Tibial artery (tissue), 4 donors: ENCODE results near the gene C2orf76.
"Not testable (repeated sequence)": the region's sequence is repeated elsewhere in the genome, so short reads cannot be mapped to it uniquely, and the experiment has no call there.

ENCODE experiments used
- DNase-seq, 2 donors: peaks; one replicate each; pipeline ENCODE4 v3.0.0-alpha.2; 2019
- H3K27ac ChIP-seq, 2 donors: fragments of 200-600 bp; sonication (generic) in 1 of 2; 1 replicate in 1 of 2; 2 replicates in 1 of 2; pipeline ENCODE4 v1.5.1; 2018 to 2019; ENCODE audit warnings: mild to moderate bottlenecking in 1 of 2
- H3K27me3 ChIP-seq, 2 donors: fragments of 200-600 bp; sonication (generic) in 1 of 2; one replicate each; pipeline versions ENCODE4 v1.5.1 to v1.6.0; 2016 to 2019
- H3K36me3 ChIP-seq, 3 donors: fragments of 200-600 bp; sonication (generic) in 2 of 3; one replicate each; pipeline ENCODE4 v1.5.1; 2016 to 2019; ENCODE audit warnings: mild to moderate bottlenecking in 2 of 3
- H3K4me1 ChIP-seq, 4 donors: fragments of 200-600 bp; sonication (generic) in 2 of 4; 1 replicate in 3 of 4; 2 replicates in 1 of 4; pipeline ENCODE4 v1.5.1; 2016 to 2019
- H3K4me3 ChIP-seq, 2 donors: fragments of 200-600 bp; sonication (generic) in 1 of 2; 1 replicate in 1 of 2; 2 replicates in 1 of 2; pipeline ENCODE4 v1.5.1; 2018 to 2019; ENCODE audit warnings: mild to moderate bottlenecking in 2 of 2
- H3K9me3 ChIP-seq, 3 donors: fragments of 200-600 bp; sonication (generic) in 1 of 3; one replicate each; pipeline ENCODE4 v1.5.1; 2016 to 2019
- intact Hi-C: fragments of 100-400 bp; cut with DNase I; formaldehyde crosslinking; loops from one replicate; pipeline ENCODE4 v1.15.0; 2023; ENCODE audit warnings: low total_unique reads
- TF ChIP-seq, protein P1 (sequence below), 2 experiments: fragments of 200-600 bp in 1 of 2; fragments of 450-650 bp in 1 of 2; IDR thresholded peaks; one replicate each; pipeline ENCODE4 v1.5.1; 2017 to 2019; ENCODE audit warnings: antibody characterized with exemption in 2 of 2, mild to moderate bottlenecking in 1 of 2, moderate library complexity in 1 of 2

The C2orf76 gene

DNA sequence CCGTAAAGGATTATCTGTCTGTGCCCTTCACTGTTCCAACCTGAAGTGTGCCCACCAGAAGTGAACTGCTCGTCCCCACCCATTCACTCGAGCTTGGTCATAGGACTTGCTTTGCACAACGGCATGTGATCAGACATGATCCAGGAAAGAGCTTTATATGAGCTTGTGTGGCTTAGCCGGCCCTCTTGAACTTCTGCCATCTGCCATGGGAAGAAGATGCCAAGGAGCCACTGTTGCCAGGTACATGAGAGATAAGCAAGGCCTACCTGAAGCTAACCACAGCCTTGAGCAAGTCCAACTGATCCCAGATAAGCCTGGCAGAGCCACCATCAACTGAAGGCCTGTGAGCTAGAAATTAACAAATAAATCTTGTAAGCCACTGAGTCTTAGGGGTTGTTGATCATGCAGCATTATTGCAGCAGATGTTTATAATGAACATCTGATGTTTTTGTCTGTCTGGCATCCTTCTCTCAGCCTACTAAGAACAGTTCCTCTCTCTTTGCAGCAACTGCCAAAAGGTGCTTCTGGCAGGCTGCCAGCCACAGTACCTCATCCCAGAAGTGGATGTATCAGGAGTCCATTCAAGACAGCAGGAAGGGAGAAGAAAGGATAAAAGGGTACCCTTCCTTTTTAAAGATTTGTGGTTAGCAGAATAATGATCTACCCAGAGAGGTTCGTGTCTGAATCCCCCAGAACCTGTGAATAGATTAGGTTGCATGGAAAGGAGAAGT, 16.9 kb upstream of the C2orf76 start:
- H3K27me3 ChIP-seq, result no peaks in the 10 kb centered on the region

DNA sequence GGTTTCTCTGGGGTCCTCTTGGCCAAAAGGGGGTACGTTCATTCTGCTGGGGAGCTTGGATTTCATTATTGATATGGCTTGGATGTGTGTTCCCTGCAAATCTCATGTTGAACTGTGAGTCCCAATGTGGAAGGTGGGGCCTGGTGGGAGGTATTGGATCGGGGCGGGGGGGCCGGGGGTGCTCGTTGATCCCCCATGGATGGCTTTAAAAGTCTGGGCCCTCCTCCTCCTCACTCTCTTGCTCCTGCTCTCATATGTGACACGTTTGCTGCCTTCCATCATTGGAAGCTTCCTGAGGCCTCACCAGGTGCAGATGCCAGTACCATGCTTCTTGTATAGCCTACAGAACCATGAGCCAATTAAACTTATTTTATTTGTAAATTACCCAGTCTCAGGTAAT, 11.9 kb upstream of the C2orf76 start:
- Histone ChIP-seq H3K36me3 (peaks cover 8 to 13% (median 12%) of the 10 kb centered on the region in 3 donors), H3K27me3 (no peaks in the 10 kb centered on the region), H3K4me1 (peaks cover 0 to 3% (median 0%) of the 10 kb centered on the region in 4 donors), H3K9me3 (no peaks in the 10 kb centered on the region), H3K4me3 (no peak overlapping the region), H3K27ac (no peak overlapping the region)
- DNase-seq, result no peak
- intact Hi-C loops, result no loop called here
- TF ChIP-seq, protein P1, sequence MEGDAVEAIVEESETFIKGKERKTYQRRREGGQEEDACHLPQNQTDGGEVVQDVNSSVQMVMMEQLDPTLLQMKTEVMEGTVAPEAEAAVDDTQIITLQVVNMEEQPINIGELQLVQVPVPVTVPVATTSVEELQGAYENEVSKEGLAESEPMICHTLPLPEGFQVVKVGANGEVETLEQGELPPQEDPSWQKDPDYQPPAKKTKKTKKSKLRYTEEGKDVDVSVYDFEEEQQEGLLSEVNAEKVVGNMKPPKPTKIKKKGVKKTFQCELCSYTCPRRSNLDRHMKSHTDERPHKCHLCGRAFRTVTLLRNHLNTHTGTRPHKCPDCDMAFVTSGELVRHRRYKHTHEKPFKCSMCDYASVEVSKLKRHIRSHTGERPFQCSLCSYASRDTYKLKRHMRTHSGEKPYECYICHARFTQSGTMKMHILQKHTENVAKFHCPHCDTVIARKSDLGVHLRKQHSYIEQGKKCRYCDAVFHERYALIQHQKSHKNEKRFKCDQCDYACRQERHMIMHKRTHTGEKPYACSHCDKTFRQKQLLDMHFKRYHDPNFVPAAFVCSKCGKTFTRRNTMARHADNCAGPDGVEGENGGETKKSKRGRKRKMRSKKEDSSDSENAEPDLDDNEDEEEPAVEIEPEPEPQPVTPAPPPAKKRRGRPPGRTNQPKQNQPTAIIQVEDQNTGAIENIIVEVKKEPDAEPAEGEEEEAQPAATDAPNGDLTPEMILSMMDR (IDR thresholded peaks at IDR 0.05), result no peak

More for the DNA sequence above, 16.9 kb upstream of the C2orf76 start:
- intact Hi-C loops, result no loop called here
- no peak for DNase-seq
- Histone ChIP-seq H3K4me1 (peaks cover 0 to 14% (median 9%) of the 10 kb centered on the region in 4 donors), H3K4me3 (no peak overlapping the region), H3K27ac (no peak overlapping the region), H3K36me3 (no peaks in the 10 kb centered on the region), H3K9me3 (no peaks in the 10 kb centered on the region)
- TF ChIP-seq, protein P1 (IDR thresholded peaks at IDR 0.05), result no peak

DNA sequence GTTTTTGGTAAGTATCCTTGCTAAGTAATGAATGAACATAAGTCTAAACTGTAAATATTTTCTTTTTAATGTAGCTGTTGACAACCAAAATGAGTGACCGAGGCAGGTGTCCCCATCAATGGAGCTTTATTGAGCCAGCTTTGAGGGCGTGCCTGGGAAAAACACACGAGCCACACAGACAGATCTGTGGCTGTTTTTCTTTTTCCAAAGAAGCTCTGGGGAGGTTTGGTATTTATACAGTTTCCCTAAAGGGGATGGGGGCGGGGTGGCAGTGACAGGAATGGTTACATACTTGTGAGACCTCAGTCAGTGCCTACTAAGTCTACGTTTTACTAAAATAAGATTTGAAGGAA, 11.3 kb upstream of the C2orf76 start:
- H3K27ac ChIP-seq, result no peak overlapping the region
- TF ChIP-seq, protein P1 (IDR thresholded peaks at IDR 0.05), result no peak
- H3K4me1 ChIP-seq, result peaks cover 0 to 3% (median 0%) of the 10 kb centered on the region in 4 donors
- intact Hi-C loops, result no loop called here
- no peak overlapping the region for H3K4me3 ChIP-seq
- peaks cover 14 to 19% (median 18%) of the 10 kb centered on the region in 3 donors for H3K36me3 ChIP-seq
- no peaks in the 10 kb centered on the region for H3K27me3 ChIP-seq
- no peak for DNase-seq
- no peaks in the 10 kb centered on the region for H3K9me3 ChIP-seq

DNA sequence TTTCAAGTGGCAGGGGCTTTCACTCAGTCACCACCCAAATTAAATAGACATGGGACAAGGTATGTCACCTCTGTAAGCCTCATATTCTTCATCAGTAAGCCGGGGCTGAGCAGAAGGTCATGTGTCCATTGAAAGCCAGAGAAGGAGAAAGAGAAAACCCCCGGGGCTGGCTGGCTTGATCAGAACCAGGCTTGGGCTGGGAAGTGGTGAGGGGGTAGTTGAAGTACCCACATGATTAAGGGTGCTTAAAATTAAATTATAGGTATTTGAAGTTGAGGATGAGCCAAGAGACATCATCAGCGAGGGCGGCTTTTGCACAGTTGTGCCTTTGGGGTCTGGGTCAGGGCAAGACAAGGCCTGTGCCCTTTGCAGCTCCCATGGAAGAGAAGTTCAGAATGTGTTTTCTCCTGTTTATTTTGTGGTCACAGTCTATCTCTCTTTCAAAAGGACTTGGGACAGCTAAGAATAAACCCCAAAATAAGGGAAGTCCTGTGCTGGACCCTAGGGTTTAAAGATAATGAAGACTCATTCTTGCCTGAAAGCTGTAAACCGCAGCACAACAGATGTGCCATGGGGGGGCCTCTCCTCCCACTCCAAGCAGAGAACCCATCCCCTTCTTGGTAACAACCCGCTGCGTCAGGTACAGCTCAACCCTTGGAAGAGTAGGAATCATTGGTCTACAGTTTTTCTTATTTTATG, 10.8 kb upstream of the C2orf76 start:
- no peak for DNase-seq
- Histone ChIP-seq H3K27me3 (no peaks in the 10 kb centered on the region), H3K4me1 (peaks cover 0 to 3% (median 0%) of the 10 kb centered on the region in 4 donors), H3K4me3 (no peak overlapping the region), H3K9me3 (no peaks in the 10 kb centered on the region), H3K36me3 (peaks cover 20 to 24% (median 23%) of the 10 kb centered on the region in 3 donors), H3K27ac (no peak overlapping the region)
- TF ChIP-seq, protein P1 (IDR thresholded peaks at IDR 0.05), result no peak
- intact Hi-C loops, result no loop called here

DNA sequence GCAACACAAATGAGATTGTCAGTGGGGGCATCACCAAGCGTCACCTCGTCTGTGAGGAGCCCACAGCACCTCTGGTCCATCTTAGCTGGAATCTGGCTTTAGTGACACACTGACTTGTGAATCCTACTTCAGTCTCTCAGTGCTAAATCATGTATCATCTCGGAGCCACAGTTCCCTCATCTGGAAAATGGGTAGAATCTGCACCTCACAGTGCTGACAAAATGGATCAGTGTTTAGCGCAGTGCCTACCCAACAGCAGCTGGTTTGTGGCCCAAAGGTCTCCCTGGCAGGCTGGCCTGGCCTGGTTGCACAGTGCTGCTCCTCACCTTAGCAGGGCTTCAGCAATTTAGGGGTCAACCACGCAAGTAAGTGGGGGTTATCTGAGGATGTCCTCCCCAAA, 10.2 kb upstream of the C2orf76 start:
- no peaks in the 10 kb centered on the region for H3K27me3 ChIP-seq
- H3K4me3 ChIP-seq, result no peak overlapping the region
- peaks cover 26 to 30% (median 30%) of the 10 kb centered on the region in 3 donors for H3K36me3 ChIP-seq
- H3K27ac ChIP-seq, result no peak overlapping the region
- no peaks in the 10 kb centered on the region for H3K9me3 ChIP-seq
- intact Hi-C loops, result no loop called here
- no peak for DNase-seq
- H3K4me1 ChIP-seq, result peaks cover 0 to 7% (median 0%) of the 10 kb centered on the region in 4 donors
- TF ChIP-seq, protein P1 (IDR thresholded peaks at IDR 0.05), result no peak

DNA sequence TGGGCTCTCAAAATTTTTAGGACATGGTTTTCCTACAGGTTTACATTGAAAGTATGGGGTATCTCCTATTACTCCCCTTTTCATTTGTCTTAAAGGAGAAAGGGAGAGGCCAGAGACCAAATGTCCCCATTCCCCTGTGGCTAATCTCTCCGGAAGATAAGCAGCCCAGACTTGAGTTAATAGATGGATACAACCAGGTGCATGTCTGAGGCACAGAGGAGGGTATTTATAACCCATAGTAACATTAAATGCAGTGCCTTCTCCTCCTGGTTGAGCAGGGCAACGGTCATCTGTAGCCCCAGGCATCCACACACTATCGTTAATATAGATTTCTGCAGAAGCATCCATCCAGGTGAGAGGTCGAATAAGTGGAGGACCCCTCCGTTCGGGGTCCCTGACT, 9.8 kb upstream of the C2orf76 start:
- H3K9me3 ChIP-seq, intact Hi-C loops, H3K27ac ChIP-seq, H3K27me3 ChIP-seq, H3K4me3 ChIP-seq, DNase-seq, H3K4me1 ChIP-seq: not testable (repeated sequence)
- peaks cover 30 to 34% (median 34%) of the 10 kb centered on the region in 3 donors for H3K36me3 ChIP-seq

DNA sequence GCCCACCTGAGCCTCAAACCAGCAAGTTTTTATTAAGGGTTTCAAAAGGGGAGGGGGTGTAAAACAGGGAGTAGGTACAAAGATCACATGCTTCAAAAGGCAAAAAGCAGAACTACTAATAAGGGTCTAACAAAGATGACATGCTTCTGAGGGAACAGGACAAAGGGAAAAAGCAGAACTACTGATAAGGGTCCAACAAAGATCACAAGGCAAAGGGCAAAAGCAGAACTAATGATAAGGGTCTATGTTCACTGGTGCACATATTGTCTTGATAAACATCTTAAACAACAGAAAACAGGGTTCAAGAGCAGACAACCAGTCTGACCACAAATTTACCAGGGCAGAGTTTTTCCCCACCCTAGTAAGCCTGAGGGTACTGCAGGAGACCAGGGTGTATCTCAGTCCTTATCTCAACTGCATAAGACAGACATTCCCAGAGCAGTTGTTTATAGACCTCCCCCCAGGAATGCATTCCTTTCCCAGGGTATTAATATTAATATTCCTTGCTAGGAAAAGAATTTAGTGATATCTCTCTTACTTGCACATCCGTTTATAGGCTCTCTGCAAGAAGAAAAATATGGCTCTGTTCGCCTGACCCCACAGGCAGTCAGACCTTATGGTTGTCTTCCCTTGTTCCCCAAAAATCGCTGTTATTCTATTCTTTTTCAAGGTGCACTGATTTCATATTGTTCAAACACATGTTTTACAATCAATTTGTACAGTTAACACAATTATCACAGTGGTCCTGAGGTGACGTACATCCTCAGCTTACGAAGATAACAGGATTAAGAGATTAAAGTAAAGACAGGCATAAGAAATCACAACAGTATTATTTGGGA, 7.5 kb upstream of the C2orf76 start:
- DNase-seq, H3K4me1 ChIP-seq, H3K9me3 ChIP-seq, intact Hi-C loops, H3K27ac ChIP-seq, H3K4me3 ChIP-seq, H3K27me3 ChIP-seq: not testable (repeated sequence)
- H3K36me3 ChIP-seq, result peaks cover 46 to 57% (median 54%) of the 10 kb centered on the region in 3 donors
